KMS-11 (cell line): ENCODE results near the gene HRAS.
A peak's percentile ranks its signal among the peaks of the same experiment; 100 is the strongest.
"Not testable (repeated sequence)": the region's sequence is repeated elsewhere in the genome, so short reads cannot be mapped to it uniquely, and the experiment has no call there.

Experiments
- H2AFZ ChIP-seq: fragments of 200-600 bp; sonication (generic); 2 replicates; pipeline ENCODE4 v1.6.1; 2016; ENCODE audit warnings: antibody characterized with exemption, mixed run types, low read depth
- H3K27ac ChIP-seq: fragments of 200-600 bp; sonication (generic); 2 replicates; pipeline ENCODE4 v1.6.1; 2016; ENCODE audit warnings: mild to moderate bottlenecking, mixed run types
- H3K27me3 ChIP-seq: fragments of 200-600 bp; sonication (generic); 2 replicates; pipeline ENCODE4 v1.6.1; 2017; ENCODE audit warnings: mild to moderate bottlenecking, low read depth, mixed run types, moderate library complexity; ENCODE audit not compliant: insufficient read depth
- H3K36me3 ChIP-seq: fragments of 200-600 bp; sonication (generic); 2 replicates; pipeline ENCODE4 v1.6.1; 2017; ENCODE audit warnings: mild to moderate bottlenecking, mixed run types; ENCODE audit not compliant: insufficient read depth
- H3K4me1 ChIP-seq: fragments of 200-600 bp; sonication (generic); 2 replicates; pipeline ENCODE4 v1.6.1; 2016; ENCODE audit warnings: mild to moderate bottlenecking, low read depth, mixed run types; ENCODE audit not compliant: poor library complexity, severe bottlenecking
- H3K4me2 ChIP-seq: fragments of 200-600 bp; sonication (generic); 2 replicates; pipeline ENCODE4 v1.7.0; 2016; ENCODE audit warnings: mild to moderate bottlenecking, mixed run types
- H3K4me3 ChIP-seq: fragments of 200-600 bp; sonication (generic); IDR thresholded peaks from 2 replicates; pipeline ENCODE4 v1.6.1; 2017; ENCODE audit warnings: low read depth, low read length, mixed read lengths; ENCODE audit not compliant: insufficient read depth
- H3K79me2 ChIP-seq: fragments of 200-600 bp; sonication (generic); 2 replicates; pipeline ENCODE4 v1.6.1; 2016; ENCODE audit warnings: low read depth, mixed run types; ENCODE audit not compliant: insufficient read depth
- H3K9ac ChIP-seq: fragments of 200-600 bp; sonication (generic); 2 replicates; pipeline ENCODE4 v1.6.1; 2016; ENCODE audit warnings: mild to moderate bottlenecking, mixed run types
- H4K20me1 ChIP-seq: fragments of 200-600 bp; sonication (generic); 2 replicates; pipeline ENCODE4 v1.6.1; 2016; ENCODE audit warnings: mild to moderate bottlenecking, mixed run types; ENCODE audit not compliant: insufficient read depth
- CTCF ChIP-seq: fragments of 200-600 bp; sonication (generic); conservative IDR thresholded peaks from 2 replicates; pipeline ENCODE4 v1.6.1; 2017; ENCODE audit warnings: low read depth, mild to moderate bottlenecking, antibody characterized with exemption, low read length, moderate library complexity, mixed read lengths

Gene HRAS

DNA sequence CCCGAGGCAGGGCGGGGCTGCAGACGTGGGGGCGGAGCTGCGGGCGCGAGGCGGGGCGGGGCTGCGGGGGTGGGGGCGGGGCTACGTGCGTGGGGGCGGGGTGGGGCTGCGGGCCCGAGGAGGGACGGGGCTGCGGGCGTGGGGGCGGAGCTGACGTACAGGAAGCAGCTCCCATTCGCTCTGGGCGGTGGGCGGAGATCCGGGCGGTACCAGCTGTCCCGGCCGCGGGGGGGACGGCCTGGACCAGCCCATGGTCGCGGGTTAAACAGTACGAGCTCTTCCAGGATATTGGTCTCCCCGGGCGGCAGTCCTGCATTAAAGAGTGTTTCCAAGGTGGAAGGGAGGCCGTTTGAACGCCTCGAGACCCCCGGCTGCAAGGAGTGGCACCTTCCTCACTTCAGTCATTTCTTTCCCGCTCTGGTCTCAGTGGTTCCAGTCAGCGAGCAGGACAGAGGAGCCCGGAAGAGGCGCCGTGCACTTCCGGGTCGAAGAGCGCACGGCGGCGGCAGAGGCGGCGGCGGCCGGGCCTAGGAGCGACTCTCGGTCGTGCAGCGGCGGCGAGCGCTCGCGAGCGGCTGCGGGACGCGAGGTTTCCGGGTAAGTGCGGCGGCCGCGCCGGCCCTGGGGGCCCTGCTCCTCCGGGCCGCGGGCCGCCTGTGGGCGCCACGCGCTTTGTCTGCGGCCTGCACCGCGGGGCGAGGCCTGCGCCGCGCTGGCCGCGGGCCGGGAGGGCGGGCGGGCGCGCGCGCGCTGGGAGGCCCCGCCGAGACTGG lies 40.8 kb upstream of the HRAS start, which contains the start of gene PHRF1:
PHRF1 (plus strand) TSS at position 475 of the 773 bp plus-strand sequence. CDS start 5,043 bp downstream, outside the sequence.
- H3K4me3 ChIP-seq: peak within 1 kb of the TSS; percentile 37
- H3K4me2 ChIP-seq: peak within 1 kb of the TSS; percentile 95
- H3K79me2 ChIP-seq: peaks cover 45% of the 10 kb centered on the region
- peak within 1 kb of the TSS; percentile 91 for H3K9ac ChIP-seq
- H2AFZ ChIP-seq: peak within 1 kb of the TSS; percentile 82
- peak within 1 kb of the TSS; percentile 83 for H3K27ac ChIP-seq
- peaks cover 40% of the 10 kb centered on the region for H4K20me1 ChIP-seq
- H3K27me3 ChIP-seq: no peaks in the 10 kb centered on the region
- TF ChIP-seq CTCF: no peak
- H3K4me1 ChIP-seq: peaks cover 29% of the 10 kb centered on the region
- H3K36me3 ChIP-seq: no peaks in the 10 kb centered on the region

DNA sequence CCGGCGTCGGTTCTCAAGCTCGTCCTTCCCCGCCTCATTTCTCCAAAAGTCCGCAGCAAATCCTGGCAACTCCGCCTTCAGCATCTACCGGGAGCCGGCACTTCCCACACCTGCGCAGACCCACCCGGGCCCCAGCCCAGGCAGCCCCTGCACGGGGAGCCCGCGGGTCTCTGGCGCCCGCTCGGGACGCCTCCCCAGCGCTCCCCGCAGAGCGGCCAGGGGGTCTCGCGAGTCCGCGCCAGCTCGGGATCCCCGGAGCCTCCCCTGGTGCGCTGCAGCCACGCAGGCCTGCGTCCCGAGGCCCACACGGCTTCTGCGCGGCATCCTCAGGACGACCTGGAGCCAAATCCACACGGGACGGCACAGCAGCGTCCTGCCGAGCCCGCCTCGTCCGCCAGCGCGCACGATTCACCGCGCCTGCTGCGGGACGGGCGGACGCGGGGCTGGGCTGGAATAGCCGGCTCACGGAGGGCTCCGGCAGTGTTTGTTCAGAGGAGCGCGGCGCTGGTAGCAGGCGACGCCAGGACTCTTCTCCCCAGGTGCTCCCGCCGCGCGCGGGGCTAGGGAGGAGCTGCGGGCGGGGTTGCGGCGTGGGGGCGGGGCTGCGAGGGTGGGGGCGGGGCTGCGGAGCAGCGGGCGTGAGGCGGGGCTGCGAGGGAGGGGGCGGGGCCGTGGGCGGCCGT lies 40.1 kb upstream of the HRAS start:
- Histone ChIP-seq H3K27me3 (no peaks in the 10 kb centered on the region), H4K20me1 (peaks cover 33% of the 10 kb centered on the region), H2AFZ (peak overlapping the region; percentile 75), H3K4me2 (peak overlapping the region; percentile 73), H3K79me2 (peaks cover 38% of the 10 kb centered on the region), H3K36me3 (no peaks in the 10 kb centered on the region), H3K4me1 (peaks cover 32% of the 10 kb centered on the region), H3K4me3 (no peak overlapping the region), H3K27ac (no peak overlapping the region), H3K9ac (peak overlapping the region; percentile 39; the same call in 1 of the 2 replicates)
- no peak for TF ChIP-seq CTCF

DNA sequence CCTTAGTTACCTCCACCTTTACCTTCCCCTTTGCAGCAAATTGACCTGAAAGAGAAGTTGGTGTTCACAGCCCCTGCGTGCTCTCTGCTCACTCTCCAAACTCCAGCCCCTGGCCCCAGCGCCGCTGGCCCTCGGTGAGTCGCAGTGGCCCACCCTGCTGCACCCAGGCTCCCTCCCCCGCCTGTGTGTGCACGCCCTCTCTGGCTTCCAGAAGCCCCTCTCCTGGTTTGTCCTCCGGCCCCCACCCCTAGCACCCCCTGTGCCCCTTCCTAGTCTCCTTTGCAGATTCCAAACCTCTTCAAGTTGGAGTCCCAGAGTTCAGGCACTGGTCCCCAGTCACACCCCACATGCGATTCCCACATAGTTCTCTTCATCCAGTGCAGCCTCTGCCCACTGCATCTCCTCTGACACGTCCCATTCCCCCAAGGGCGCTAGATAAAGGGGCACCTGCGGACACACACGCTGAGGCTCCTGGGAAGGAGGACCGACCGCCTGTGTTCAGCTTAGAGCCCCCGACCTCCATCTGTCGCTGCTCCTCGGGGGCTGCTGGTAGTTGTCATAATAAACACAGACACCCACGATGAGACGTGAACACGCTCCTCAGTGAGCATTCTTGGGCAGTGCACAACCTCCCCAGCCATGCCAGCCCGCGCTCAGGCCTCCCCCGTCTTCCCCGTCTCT lies 39.4 kb upstream of the HRAS start:
- H3K27ac ChIP-seq: no peak overlapping the region
- TF ChIP-seq CTCF: no peak
- no peak overlapping the region for H2AFZ ChIP-seq
- H3K36me3 ChIP-seq: no peaks in the 10 kb centered on the region
- H3K79me2 ChIP-seq: peaks cover 31% of the 10 kb centered on the region
- peak overlapping the region; percentile 73 for H3K4me2 ChIP-seq
- no peak overlapping the region for H3K9ac ChIP-seq
- peaks cover 27% of the 10 kb centered on the region for H4K20me1 ChIP-seq
- peaks cover 32% of the 10 kb centered on the region for H3K4me1 ChIP-seq
- no peak overlapping the region for H3K4me3 ChIP-seq
- H3K27me3 ChIP-seq: no peaks in the 10 kb centered on the region

DNA sequence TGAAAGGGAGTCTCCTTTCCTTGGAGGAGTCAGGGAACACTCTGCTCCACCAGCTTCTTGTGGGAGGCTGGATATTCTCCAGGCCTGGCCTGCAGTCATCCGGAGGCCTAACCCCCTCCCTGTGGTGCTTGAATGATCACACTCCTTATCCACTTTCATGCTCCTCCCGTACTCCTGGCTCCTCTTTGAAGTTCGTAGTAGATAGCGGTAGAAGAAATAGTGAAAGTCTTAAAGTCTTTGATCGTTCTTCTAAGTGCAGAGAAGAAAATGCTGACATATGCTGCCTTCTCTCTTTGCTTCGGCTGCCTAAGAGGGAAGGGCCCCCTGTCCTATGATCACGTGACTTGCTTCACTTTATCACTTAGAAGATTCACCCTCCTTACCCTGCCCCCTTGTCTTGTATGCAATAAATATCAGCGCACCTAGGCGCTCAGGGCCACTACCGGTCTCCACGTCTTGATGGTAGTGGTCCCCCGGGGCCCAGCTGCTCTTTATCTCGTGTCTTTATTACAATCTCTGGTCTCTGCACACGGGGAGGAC lies 38.7 kb upstream of the HRAS start:
- not testable (repeated sequence) for H3K36me3 ChIP-seq, H3K9ac ChIP-seq, H3K4me2 ChIP-seq, H3K4me3 ChIP-seq, H3K27ac ChIP-seq, H2AFZ ChIP-seq, H3K27me3 ChIP-seq
- Histone ChIP-seq H3K79me2 (peaks cover 24% of the 10 kb centered on the region), H3K4me1 (peaks cover 29% of the 10 kb centered on the region), H4K20me1 (peaks cover 21% of the 10 kb centered on the region)
